GM18873 (cell line): ENCODE results near the gene ADAM19.

Source experiments
- ATAC-seq: cut with Tn5 transposase; IDR thresholded peaks from one replicate; pipeline ENCODE4 v1.9.1; 2021; ENCODE audit warnings: mild to moderate bottlenecking, moderate library complexity, moderate number of reproducible peaks; ENCODE audit not compliant: unreplicated experiment, low FRiP score

The ADAM19 gene

GRCh38 chr5:157575381-157576020 is at the start of gene ADAM19:
ADAM19 (minus strand) TSS chr5:157575775; CDS start chr5:157575696, 79 bp downstream.
- ATAC-seq, result no peak

GRCh38 chr5:157624144-157624543 is 48.6 kb upstream of the ADAM19 start:
- ATAC-seq, result no peak

GRCh38 chr5:157620776-157621175 is 45.2 kb upstream of the ADAM19 start:
- no peak for ATAC-seq

GRCh38 chr5:157618191-157618765 is 42.7 kb upstream of the ADAM19 start:
- ATAC-seq, result no peak

GRCh38 chr5:157616785-157617184 is 41.2 kb upstream of the ADAM19 start:
- ATAC-seq, result no peak

GRCh38 chr5:157613385-157614245 is 38.0 kb upstream of the ADAM19 start:
- no peak for ATAC-seq

GRCh38 chr5:157612581-157612980 is 37.0 kb upstream of the ADAM19 start:
- ATAC-seq, result no peak

GRCh38 chr5:157611571-157612476 is 36.2 kb upstream of the ADAM19 start:
- peak; percentile 59 for ATAC-seq

GRCh38 chr5:157610990-157611389 is 35.4 kb upstream of the ADAM19 start:
- no peak for ATAC-seq

- ATAC-seq, result no peak
These were observed 33.5 kb upstream of the ADAM19 start for GRCh38 chr5:157608972-157609565.

- no peak for ATAC-seq
These were observed 32.0 kb upstream of the ADAM19 start for GRCh38 chr5:157607371-157608161.

GRCh38 chr5:157606046-157606445 is 30.5 kb upstream of the ADAM19 start:
- no peak for ATAC-seq

GRCh38 chr5:157603333-157604190 is 28.0 kb upstream of the ADAM19 start:
- peak; percentile 32 for ATAC-seq

- ATAC-seq, result peak; percentile 51
These were observed 26.9 kb upstream of the ADAM19 start for GRCh38 chr5:157602505-157602904.

- ATAC-seq, result no peak
These were observed 24.7 kb upstream of the ADAM19 start for GRCh38 chr5:157600252-157600651.

- no peak for ATAC-seq
These were observed 24.0 kb upstream of the ADAM19 start for GRCh38 chr5:157599565-157599964.

GRCh38 chr5:157598350-157598936 is 22.9 kb upstream of the ADAM19 start:
- ATAC-seq, result no peak

- ATAC-seq, result no peak
These were observed 21.7 kb upstream of the ADAM19 start for GRCh38 chr5:157597277-157597676.
